ENCODE measurements around the gene POLR3GL. TPM values are rescaled to one million over a fixed set of nuclear protein-coding genes. Genes with fewer than 3 reads are reported as not detected.
A peak's percentile ranks its signal among the peaks of the same experiment; 100 is the strongest.

The POLR3GL gene
- total and polyA plus RNA-seq, 4 donors: 12.2 to 42.3 (median 39.8) TPM

- H3K27me3 ChIP-seq (ENCODE audit: control insufficient read depth, insufficient read depth, low read length): no peaks in the 10 kb centered on the region
- no CpG with 5 or more reads among the region's 6 CpGs for WGBS (ENCODE audit: insufficient coverage)
- H3K27ac ChIP-seq (ENCODE audit: low read depth, low read length): no peak overlapping the region
- no peaks in the 10 kb centered on the region for H3K36me3 ChIP-seq (ENCODE audit: control insufficient read depth, insufficient read depth, low read length)
- H3K4me1 ChIP-seq (ENCODE audit: control insufficient read depth, insufficient read depth, low read length): no peaks in the 10 kb centered on the region
- no peaks in the 10 kb centered on the region for H3K9me3 ChIP-seq (ENCODE audit: control insufficient read depth, insufficient read depth, low read length)
- no peak overlapping the region for H3K4me3 ChIP-seq (ENCODE audit: low read depth, low read length)
- DNase-seq (ENCODE audit: low read depth in 4 of 6, low spot score in 6 of 6): no peak
These were observed 22.1 kb downstream of the POLR3GL start for GRCh38 chr1:145986551-145986950.

GRCh38 chr1:145987926-145988325, 23.4 kb downstream of the POLR3GL start:
- Histone ChIP-seq H3K4me1 (ENCODE audit: control insufficient read depth, insufficient read depth, low read length) (no peaks in the 10 kb centered on the region), H3K27ac (ENCODE audit: low read depth, low read length) (no peak overlapping the region), H3K27me3 (ENCODE audit: control insufficient read depth, insufficient read depth, low read length) (no peaks in the 10 kb centered on the region), H3K4me3 (ENCODE audit: low read depth, low read length) (no peak overlapping the region), H3K9me3 (ENCODE audit: control insufficient read depth, insufficient read depth, low read length) (no peaks in the 10 kb centered on the region), H3K36me3 (ENCODE audit: control insufficient read depth, insufficient read depth, low read length) (no peaks in the 10 kb centered on the region)
- WGBS (ENCODE audit: insufficient coverage): no CpG with 5 or more reads among the region's 1 CpG
- no peak for DNase-seq (ENCODE audit: low read depth in 4 of 6, low spot score in 6 of 6)

GRCh38 chr1:145988773-145989172, 24.3 kb downstream of the POLR3GL start:
- no peaks in the 10 kb centered on the region for H3K4me1 ChIP-seq (ENCODE audit: control insufficient read depth, insufficient read depth, low read length)
- 83% methylated on average over 3 of the region's 5 CpGs for WGBS (ENCODE audit: insufficient coverage)

GRCh38 chr1:145990249-145990855, 25.9 kb downstream of the POLR3GL start:
- Histone ChIP-seq H3K27ac (ENCODE audit: low read depth, low read length) (no peak overlapping the region), H3K27me3 (ENCODE audit: control insufficient read depth, insufficient read depth, low read length) (no peaks in the 10 kb centered on the region), H3K9me3 (ENCODE audit: control insufficient read depth, insufficient read depth, low read length) (no peaks in the 10 kb centered on the region), H3K36me3 (ENCODE audit: control insufficient read depth, insufficient read depth, low read length) (peaks cover 5% of the 10 kb centered on the region), H3K4me1 (ENCODE audit: control insufficient read depth, insufficient read depth, low read length) (peaks cover 7% of the 10 kb centered on the region), H3K4me3 (ENCODE audit: low read depth, low read length) (no peak overlapping the region)
- no peak for DNase-seq (ENCODE audit: low read depth in 4 of 6, low spot score in 6 of 6)
- 87% methylated on average over 3 of the region's 7 CpGs for WGBS (ENCODE audit: insufficient coverage)

More at GRCh38 chr1:145988773-145989172, 24.3 kb downstream of the POLR3GL start:
- no peaks in the 10 kb centered on the region for H3K27me3 ChIP-seq (ENCODE audit: control insufficient read depth, insufficient read depth, low read length)
- H3K27ac ChIP-seq (ENCODE audit: low read depth, low read length): no peak overlapping the region
- peaks cover 5% of the 10 kb centered on the region for H3K36me3 ChIP-seq (ENCODE audit: control insufficient read depth, insufficient read depth, low read length)
- H3K4me3 ChIP-seq (ENCODE audit: low read depth, low read length): no peak overlapping the region
- H3K9me3 ChIP-seq (ENCODE audit: control insufficient read depth, insufficient read depth, low read length): no peaks in the 10 kb centered on the region
- no peak for DNase-seq (ENCODE audit: low read depth in 4 of 6, low spot score in 6 of 6)

GRCh38 chr1:145991735-145992412, 27.4 kb downstream of the POLR3GL start:
- DNase-seq (ENCODE audit: low read depth in 4 of 6, low spot score in 6 of 6): no peak
- H3K27ac ChIP-seq (ENCODE audit: low read depth, low read length): peak overlapping the region; percentile 37
- H3K4me3 ChIP-seq (ENCODE audit: low read depth, low read length): peak overlapping the region; percentile 10
- peaks cover 7% of the 10 kb centered on the region for H3K4me1 ChIP-seq (ENCODE audit: control insufficient read depth, insufficient read depth, low read length)
- no peaks in the 10 kb centered on the region for H3K9me3 ChIP-seq (ENCODE audit: control insufficient read depth, insufficient read depth, low read length)
- 88% methylated on average over 2 of the region's 10 CpGs for WGBS (ENCODE audit: insufficient coverage)
- peaks cover 5% of the 10 kb centered on the region for H3K36me3 ChIP-seq (ENCODE audit: control insufficient read depth, insufficient read depth, low read length)
- H3K27me3 ChIP-seq (ENCODE audit: control insufficient read depth, insufficient read depth, low read length): no peaks in the 10 kb centered on the region

- H3K27ac ChIP-seq (ENCODE audit: low read depth, low read length): peak overlapping the region; percentile 37
- no peaks in the 10 kb centered on the region for H3K9me3 ChIP-seq (ENCODE audit: control insufficient read depth, insufficient read depth, low read length)
- peaks cover 10% of the 10 kb centered on the region for H3K4me1 ChIP-seq (ENCODE audit: control insufficient read depth, insufficient read depth, low read length)
- WGBS (ENCODE audit: insufficient coverage): no CpG with 5 or more reads among the region's 1 CpG
- H3K36me3 ChIP-seq (ENCODE audit: control insufficient read depth, insufficient read depth, low read length): peaks cover 5% of the 10 kb centered on the region
- no peak for DNase-seq (ENCODE audit: low read depth in 4 of 6, low spot score in 6 of 6)
- no peaks in the 10 kb centered on the region for H3K27me3 ChIP-seq (ENCODE audit: control insufficient read depth, insufficient read depth, low read length)
- H3K4me3 ChIP-seq (ENCODE audit: low read depth, low read length): peak overlapping the region; percentile 90
These were observed 28.0 kb downstream of the POLR3GL start for GRCh38 chr1:145992502-145992936.

- no peaks in the 10 kb centered on the region for H3K27me3 ChIP-seq (ENCODE audit: control insufficient read depth, insufficient read depth, low read length)
- H3K36me3 ChIP-seq (ENCODE audit: control insufficient read depth, insufficient read depth, low read length): peaks cover 5% of the 10 kb centered on the region
- peaks cover 10% of the 10 kb centered on the region for H3K4me1 ChIP-seq (ENCODE audit: control insufficient read depth, insufficient read depth, low read length)
- WGBS (ENCODE audit: insufficient coverage): 62% methylated on average over 2 of the region's 5 CpGs
- no peak for DNase-seq (ENCODE audit: low read depth in 4 of 6, low spot score in 6 of 6)
- H3K9me3 ChIP-seq (ENCODE audit: control insufficient read depth, insufficient read depth, low read length): no peaks in the 10 kb centered on the region
- peak overlapping the region; percentile 90 for H3K4me3 ChIP-seq (ENCODE audit: low read depth, low read length)
- peak overlapping the region; percentile 38 for H3K27ac ChIP-seq (ENCODE audit: low read depth, low read length)
These were observed 28.6 kb downstream of the POLR3GL start for GRCh38 chr1:145992958-145993617.

- Histone ChIP-seq H3K4me3 (ENCODE audit: low read depth, low read length) (peak overlapping the region; percentile 90), H3K27ac (ENCODE audit: low read depth, low read length) (peak overlapping the region; percentile 63), H3K9me3 (ENCODE audit: control insufficient read depth, insufficient read depth, low read length) (no peaks in the 10 kb centered on the region), H3K27me3 (ENCODE audit: control insufficient read depth, insufficient read depth, low read length) (no peaks in the 10 kb centered on the region), H3K36me3 (ENCODE audit: control insufficient read depth, insufficient read depth, low read length) (peaks cover 5% of the 10 kb centered on the region), H3K4me1 (ENCODE audit: control insufficient read depth, insufficient read depth, low read length) (peaks cover 10% of the 10 kb centered on the region)
- no peak for DNase-seq (ENCODE audit: low read depth in 4 of 6, low spot score in 6 of 6)
- 60% methylated on average over 1 of the region's 6 CpGs for WGBS (ENCODE audit: insufficient coverage)
These were observed 29.3 kb downstream of the POLR3GL start for GRCh38 chr1:145993618-145994390.

- H3K27me3 ChIP-seq (ENCODE audit: control insufficient read depth, insufficient read depth, low read length): no peaks in the 10 kb centered on the region
- H3K4me1 ChIP-seq (ENCODE audit: control insufficient read depth, insufficient read depth, low read length): peaks cover 10% of the 10 kb centered on the region
- no peaks in the 10 kb centered on the region for H3K9me3 ChIP-seq (ENCODE audit: control insufficient read depth, insufficient read depth, low read length)
- H3K4me3 ChIP-seq (ENCODE audit: low read depth, low read length): peak overlapping the region; percentile 90
- DNase-seq (ENCODE audit: low read depth in 4 of 6, low spot score in 6 of 6): peak in 1 of 6 donors; percentile 25
- 69% methylated on average over 5 of the region's 10 CpGs for WGBS (ENCODE audit: insufficient coverage)
- H3K27ac ChIP-seq (ENCODE audit: low read depth, low read length): peak overlapping the region; percentile 92
- peaks cover 5% of the 10 kb centered on the region for H3K36me3 ChIP-seq (ENCODE audit: control insufficient read depth, insufficient read depth, low read length)
These were observed 30.1 kb downstream of the POLR3GL start for GRCh38 chr1:145994391-145995120.
